Fibroblast of pulmonary artery (primary cell): ENCODE measurements around the gene CLEC9A.

Experiments
- DNase-seq: peaks from one replicate; pipeline ENCODE4 v3.0.0-alpha.2; 2010; ENCODE audit warnings: low read depth
- H3K4me3 ChIP-seq: replicated peaks from 2 replicates; pipeline ENCODE4 v1.5.1; 2011; ENCODE audit warnings: low read depth, mild to moderate bottlenecking, control low read depth, low read length, moderate library complexity
- CTCF ChIP-seq: IDR thresholded peaks from 2 replicates; pipeline ENCODE4 v1.5.1; 2011; ENCODE audit warnings: mild to moderate bottlenecking, control low read depth, low read length, inconsistent platforms; ENCODE audit errors: missing control alignments

CLEC9A gene

GRCh38 chr12:10088031-10088430 is 57.5 kb downstream of the CLEC9A start:
- no peak for DNase-seq
- TF ChIP-seq CTCF, result no peak
- H3K4me3 ChIP-seq, result no peak overlapping the region

DNA sequence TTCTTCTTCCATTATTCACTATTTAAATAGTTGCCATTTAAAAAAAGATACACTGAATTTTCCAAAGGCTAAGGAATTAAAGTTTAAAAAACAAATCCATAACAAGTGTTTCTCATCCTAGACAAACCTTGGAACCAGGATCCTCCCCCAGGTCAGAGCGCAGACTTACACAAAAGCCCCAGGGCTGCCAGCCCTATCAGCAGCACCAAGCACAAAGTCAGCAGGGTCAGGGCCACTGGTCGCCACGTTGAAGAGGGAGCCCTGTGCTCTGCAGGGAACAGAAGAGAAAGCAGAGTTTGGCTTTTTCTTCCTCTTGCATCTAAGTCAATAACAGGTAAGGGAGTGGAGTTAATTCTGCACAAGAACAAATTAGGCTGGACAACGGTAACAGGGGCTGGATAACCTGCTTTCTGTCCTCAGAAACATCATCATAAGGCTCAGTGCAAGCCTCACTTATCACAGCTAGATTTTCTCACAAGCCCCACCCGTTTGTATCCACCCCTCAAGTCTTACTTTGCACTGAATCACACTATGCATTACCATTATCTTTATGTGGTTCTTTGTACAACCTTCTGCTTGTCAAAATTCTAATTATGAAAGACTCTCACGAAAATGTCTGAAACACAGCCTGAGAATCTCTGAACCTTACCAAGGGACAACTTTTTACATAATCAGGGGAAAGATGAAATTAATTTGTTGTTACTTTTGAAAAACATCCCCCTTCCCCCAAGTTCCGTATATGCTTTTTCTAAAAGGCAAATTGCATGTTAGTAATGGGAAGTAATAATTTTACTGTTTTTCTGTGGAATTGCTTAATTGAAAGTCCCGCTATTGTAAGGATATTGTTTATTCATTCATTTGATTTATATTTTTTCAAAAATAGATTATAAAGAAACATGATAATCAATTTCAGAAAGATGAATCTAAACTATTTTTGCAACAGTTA is 58.7 kb downstream of the CLEC9A start:
- no peak for DNase-seq

GRCh38 chr12:10094646-10095395 is 64.3 kb downstream of the CLEC9A start:
- DNase-seq, result no peak
- TF ChIP-seq CTCF, result no peak
- H3K4me3 ChIP-seq, result no peak overlapping the region

More for the DNA sequence above, 58.7 kb downstream of the CLEC9A start:
- TF ChIP-seq CTCF, result no peak
- no peak overlapping the region for H3K4me3 ChIP-seq

- DNase-seq, result no peak
- no peak for TF ChIP-seq CTCF
- no peak overlapping the region for H3K4me3 ChIP-seq
Observed at GRCh38 chr12:10095971-10096370, 65.5 kb downstream of the CLEC9A start.

DNA sequence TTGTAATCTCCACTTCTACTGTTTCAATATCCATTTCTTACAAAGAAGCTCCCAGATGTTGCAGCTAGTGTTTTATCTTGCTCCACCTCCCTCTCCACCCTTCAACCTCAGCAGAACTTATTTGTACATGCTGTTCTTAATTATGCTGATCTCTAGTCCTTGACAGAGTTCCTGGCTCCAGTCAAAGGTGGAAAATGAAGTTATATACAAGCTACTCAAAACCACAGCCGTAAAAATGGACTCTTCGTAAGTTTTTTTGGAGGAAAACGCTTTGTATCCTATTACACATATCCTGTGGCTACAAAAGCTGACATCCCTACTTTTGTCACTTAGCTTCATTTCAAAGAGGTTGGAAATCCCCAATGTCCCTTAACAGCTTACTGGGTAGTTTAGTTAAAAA is 67.0 kb downstream of the CLEC9A start:
- H3K4me3 ChIP-seq, result no peak overlapping the region
- no peak for DNase-seq
- no peak for TF ChIP-seq CTCF

- H3K4me3 ChIP-seq, result no peak within 1 kb of the TSS
- no peak for DNase-seq
- no peak for TF ChIP-seq CTCF
Observed at GRCh38 chr12:10098791-10099190, 68.3 kb downstream of the CLEC9A start, which contains the start of gene CLEC1A. Gene CLEC1A, minus strand, starts transcription at chr12:10098985. Its CDS starts 63 bp downstream, at chr12:10098922.
